ENCODE results near the gene WDR90. TPM values are rescaled to one million over a fixed set of nuclear protein-coding genes. Genes with fewer than 3 reads are reported as not detected.

The WDR90 gene
- total RNA-seq, 2 experiments from 2014 or later, result 65.9 to 66.9 TPM

GRCh38 chr16:716200-716568, 67.0 kb downstream of the WDR90 start:
- H3K4me1 Mint-ChIP-seq (ENCODE audit: low read depth), result peaks cover 16% of the 10 kb centered on the region
- H3K27me3 Mint-ChIP-seq (ENCODE audit: low read depth), result peaks cover 17% of the 10 kb centered on the region
- H3K9me3 Mint-ChIP-seq, result no peaks in the 10 kb centered on the region
- H3K36me3 Mint-ChIP-seq (ENCODE audit: low read depth), result no peaks in the 10 kb centered on the region
- CTCF ChIA-PET, result interaction anchor here (1.2 to 1.7 kb wide), 5 partner anchors 10 to 68 kb away, joined by 3 to 7 read pairs (median 3); partner anchors contain the start of gene CCDC78
- no peak for DNase-seq
- H3K4me3 Mint-ChIP-seq, result peak overlapping the region; percentile 53
- H3K27ac Mint-ChIP-seq, result no peak overlapping the region
- intact Hi-C loops (cut with micrococcal nuclease), result no loop called here

GRCh38 chr16:716768-717325, 67.7 kb downstream of the WDR90 start:
- no peak overlapping the region for H3K4me3 Mint-ChIP-seq

More at GRCh38 chr16:716768-717325, 67.7 kb downstream of the WDR90 start:
- no peak for DNase-seq
- no peaks in the 10 kb centered on the region for H3K9me3 Mint-ChIP-seq
- CTCF ChIA-PET, result interaction anchor here (1.4 to 1.7 kb wide), 3 partner anchors 9 to 68 kb away, joined by 3 to 7 read pairs (median 3); partner anchors contain the start of gene CCDC78
- intact Hi-C loops (cut with micrococcal nuclease), result no loop called here
- H3K4me1 Mint-ChIP-seq (ENCODE audit: low read depth), result peaks cover 16% of the 10 kb centered on the region
- H3K27me3 Mint-ChIP-seq (ENCODE audit: low read depth), result peaks cover 13% of the 10 kb centered on the region
- H3K27ac Mint-ChIP-seq, result no peak overlapping the region
- no peaks in the 10 kb centered on the region for H3K36me3 Mint-ChIP-seq (ENCODE audit: low read depth)

Other genes starting within 250 kb of the WDR90 start
- 1 to 10 TPM; 8.9 to 9.6 TPM for gene DECR2, start 247.5 kb upstream of the WDR90 start, total RNA-seq
- gene RAB11FIP3, start 223.7 kb upstream of the WDR90 start, total RNA-seq, result 10 to 100 TPM; 15.8 to 18.2 TPM
- gene CAPN15, start 121.7 kb upstream of the WDR90 start, total RNA-seq, result 10 to 100 TPM; 54.4 to 56.9 TPM
- not detected for gene PRR35, start 89.0 kb upstream of the WDR90 start, total RNA-seq
- under 1 TPM; 0.60 to 0.67 TPM for gene NHLRC4, start 82.4 kb upstream of the WDR90 start, total RNA-seq
- gene PIGQ, start 79.4 kb upstream of the WDR90 start, total RNA-seq, result 10 to 100 TPM; 18.6 to 19.2 TPM
- 1 to 10 TPM; 6.3 to 7.3 TPM for gene RAB40C, start 59.3 kb upstream of the WDR90 start, total RNA-seq
- under 1 TPM; 0.10 to 0.25 TPM for gene WFIKKN1, start 18.4 kb upstream of the WDR90 start, total RNA-seq
- gene METTL26, start 13.1 kb upstream of the WDR90 start, total RNA-seq, result 100 to 1,000 TPM; 121 to 122 TPM
- gene MCRIP2, start 7.5 kb upstream of the WDR90 start, total RNA-seq, result 10 to 100 TPM; 31.5 to 35.2 TPM
- 10 to 100 TPM; 81.9 to 84.0 TPM for gene RHOT2, start 18.8 kb downstream of the WDR90 start, total RNA-seq
- under 1 TPM; 0.60 to 0.94 TPM for gene RHBDL1, start 26.3 kb downstream of the WDR90 start, total RNA-seq
- gene STUB1, start 31.0 kb downstream of the WDR90 start, total RNA-seq, result 10 to 100 TPM; 40.3 to 44.1 TPM
- gene JMJD8, start 35.0 kb downstream of the WDR90 start, total RNA-seq, result 10 to 100 TPM; 18.2 to 20.5 TPM
- gene WDR24, start 41.0 kb downstream of the WDR90 start, total RNA-seq, result 10 to 100 TPM; 17.4 to 17.7 TPM
- gene FBXL16, start 56.4 kb downstream of the WDR90 start, total RNA-seq, result 1 to 10 TPM; 3.7 to 5.7 TPM
- 10 to 100 TPM in 1 of 2 experiments, 1 to 10 TPM in 1; 8.2 to 11.0 TPM for gene METRN, start 65.8 kb downstream of the WDR90 start, total RNA-seq
- 10 to 100 TPM; 21.5 to 24.3 TPM for gene ANTKMT, start 71.8 kb downstream of the WDR90 start, total RNA-seq
- 1 to 10 TPM; 1.2 to 1.3 TPM for gene CCDC78, start 77.1 kb downstream of the WDR90 start, total RNA-seq
- gene HAGHL, start 77.7 kb downstream of the WDR90 start, total RNA-seq, result 1 to 10 TPM; 6.5 to 7.7 TPM
- 10 to 100 TPM; 32.7 to 34.3 TPM for gene CIAO3, start 91.6 kb downstream of the WDR90 start, total RNA-seq
- not detected for gene MSLN, start 111.4 kb downstream of the WDR90 start, total RNA-seq
- gene RPUSD1, start 139.0 kb downstream of the WDR90 start, total RNA-seq, result 1 to 10 TPM; 6.8 to 7.2 TPM
- gene CHTF18, start 139.3 kb downstream of the WDR90 start, total RNA-seq, result 100 to 1,000 TPM; 126 to 127 TPM
- not detected for gene GNG13, start 151.4 kb downstream of the WDR90 start, total RNA-seq

Measured in activated naive CD4-positive, alpha-beta T cell treated with anti-CD3 and anti-CD28 coated beads for 36 hours (primary cell).